ENCODE data around the gene HLA-DMB.

DNA sequence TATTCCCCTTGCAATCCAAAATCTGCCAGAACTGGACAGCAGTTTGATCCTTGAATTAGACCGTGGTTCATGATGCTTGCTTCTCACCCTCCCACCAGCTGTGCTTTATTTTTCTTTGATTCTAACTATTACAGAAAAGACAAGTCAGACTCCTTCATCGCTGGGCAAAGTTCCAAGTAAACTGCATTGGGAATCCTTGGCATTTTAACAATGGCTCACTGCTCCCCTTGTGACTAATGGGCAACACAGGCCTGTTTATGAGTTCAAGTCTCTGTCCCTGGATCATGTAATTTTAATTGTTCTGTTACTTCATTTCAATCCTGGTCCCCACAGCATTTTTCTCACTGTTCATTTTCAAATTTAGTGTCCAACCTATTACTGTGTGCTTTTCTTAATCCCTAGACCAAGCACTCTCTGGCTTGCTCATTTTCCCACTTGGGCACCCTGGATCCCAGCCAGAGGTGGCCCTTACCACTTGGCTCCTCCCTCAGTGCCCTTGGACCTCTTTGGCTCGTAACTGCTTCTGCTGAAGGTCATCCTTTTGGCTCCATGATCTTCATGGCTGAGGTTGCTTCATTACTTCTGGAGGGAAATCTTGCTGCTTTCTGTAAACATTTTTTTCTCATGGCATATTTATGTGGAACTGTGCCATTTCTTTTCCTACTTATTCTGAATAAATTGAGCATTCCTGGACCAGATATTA is 54.0 kb downstream of the HLA-DMB start:
- no peak for TF ChIP-seq CTCF (IDR thresholded peaks at IDR 0.05)
- TF ChIP-seq POLR2A (IDR thresholded peaks at IDR 0.05): no peak
